Dermis blood vessel endothelial cell (primary cell): ENCODE results near the gene WASF3. TPM values are rescaled to one million over a fixed set of nuclear protein-coding genes. Genes with fewer than 3 reads are reported as not detected.

Experiments
- DNase-seq: peaks from one replicate; pipeline ENCODE4 v3.0.0; 2010
- total RNA-seq: library from RNA; depleted of rRNA; stranded (reverse); fragments of >200 nt; gene quantifications from 2 replicates; pipeline ENCODE4 v1.2.3, GENCODE V29; 2014

Gene WASF3
- total RNA-seq, 1 donor from 2014 or later: 19.4 TPM

DNA sequence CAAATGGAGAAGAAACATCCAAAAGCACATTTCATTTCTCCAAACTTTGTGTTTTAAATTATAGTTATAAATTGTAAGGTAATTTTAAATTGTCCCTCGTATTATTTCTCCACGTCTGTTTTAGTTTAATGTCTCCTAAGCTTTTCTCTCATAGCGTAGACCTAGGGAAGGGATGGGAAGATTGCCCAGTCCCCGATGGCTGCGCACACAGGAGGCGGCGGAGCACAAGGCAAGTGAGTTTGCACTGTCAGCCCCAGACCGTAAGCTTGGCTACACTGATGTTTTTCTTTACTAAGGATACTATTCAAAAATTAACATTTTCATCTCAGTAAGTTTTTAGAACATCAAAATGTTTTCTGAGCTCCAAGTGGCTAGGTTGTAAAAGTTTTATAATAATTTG lies 130.8 kb downstream of the WASF3 start:
- no peak for DNase-seq

DNA sequence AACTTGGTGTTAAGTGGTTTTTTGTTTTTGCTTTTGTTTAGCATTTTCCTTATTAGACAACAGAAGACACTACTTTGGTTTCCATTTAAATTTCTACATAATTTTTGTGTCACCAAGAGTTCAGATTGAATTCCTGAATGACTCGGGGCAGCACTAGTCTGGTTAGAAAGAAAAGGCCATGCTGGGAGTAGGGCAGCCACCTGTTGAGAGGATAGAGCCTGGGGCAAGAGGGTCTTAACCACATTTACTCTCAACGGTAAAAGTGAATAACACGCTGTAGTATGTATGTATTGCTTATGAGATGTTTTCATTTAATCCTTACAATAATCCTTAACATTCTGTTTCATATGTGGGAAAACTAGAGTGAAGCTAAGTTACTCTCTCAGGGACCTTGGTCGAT lies 131.5 kb downstream of the WASF3 start:
- DNase-seq: no peak

DNA sequence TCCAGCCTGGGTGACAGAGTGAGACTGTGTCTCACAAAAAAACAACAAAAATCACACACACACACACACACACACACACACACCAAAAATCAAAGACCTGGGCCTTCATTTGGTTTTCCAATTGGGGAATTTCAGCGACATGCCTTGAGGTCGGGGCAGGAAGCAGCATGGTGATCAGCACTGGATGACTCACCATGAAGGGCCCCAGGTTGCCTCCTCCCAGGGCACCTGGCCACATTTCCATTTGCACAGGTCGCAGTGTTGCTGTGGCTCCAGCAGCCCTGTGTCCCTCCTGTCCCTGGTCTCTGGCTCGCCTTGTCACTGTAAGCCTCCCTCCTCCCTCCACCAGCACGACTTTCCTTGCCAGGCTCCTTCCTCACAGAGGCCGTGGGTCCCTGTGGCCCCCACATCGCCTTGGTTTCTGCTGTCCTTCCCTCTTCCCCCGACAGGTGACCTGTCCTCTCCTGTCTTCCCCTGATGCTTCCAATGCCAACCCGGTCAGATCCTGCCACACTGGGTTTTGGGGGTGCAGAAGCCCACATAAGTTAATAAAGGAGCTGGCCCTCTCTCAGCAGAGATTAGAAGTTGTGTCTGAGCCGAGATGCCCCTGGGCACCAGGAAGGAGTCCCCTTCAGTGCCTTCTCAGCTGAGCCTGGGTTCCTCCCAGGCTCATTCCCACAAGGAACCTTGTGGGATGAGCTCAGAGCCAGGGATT lies 136.4 kb downstream of the WASF3 start:
- no peak for DNase-seq

DNA sequence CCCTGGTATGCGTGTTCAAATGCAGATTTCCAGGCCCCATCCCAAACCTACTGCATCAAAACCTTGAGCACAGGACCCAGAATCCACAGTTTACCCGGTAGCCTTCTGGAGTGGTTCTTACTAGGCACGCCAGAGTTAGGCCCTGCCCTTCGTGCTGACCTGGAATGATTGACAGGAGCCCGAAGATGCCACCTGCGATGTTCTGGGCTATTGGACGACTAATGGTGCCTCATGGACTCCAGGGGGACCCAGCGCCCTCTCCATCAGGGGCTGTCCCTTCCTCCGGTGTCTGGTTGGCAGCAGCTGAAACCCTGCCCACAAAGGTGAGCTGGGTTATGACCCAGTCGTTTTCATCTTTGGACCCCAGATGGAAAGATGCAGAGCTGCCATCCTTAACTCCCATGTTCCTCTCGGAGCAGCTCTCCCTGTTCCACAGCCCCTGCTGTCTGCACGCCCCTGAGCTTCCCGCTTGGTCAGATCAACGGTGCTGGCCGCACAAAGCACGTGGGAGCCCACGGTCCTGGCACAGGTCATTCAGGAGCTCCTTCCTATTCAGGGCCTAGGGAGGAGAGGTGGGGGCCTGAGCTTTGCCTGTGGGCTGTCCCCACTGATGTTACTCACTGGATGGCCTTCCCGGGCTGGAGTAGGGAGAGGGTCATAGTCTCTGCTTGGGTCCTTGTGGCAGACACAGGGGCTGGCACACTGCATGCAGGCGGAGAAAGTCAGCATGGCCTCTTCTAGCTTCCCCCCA lies 137.3 kb downstream of the WASF3 start:
- DNase-seq: no peak

DNA sequence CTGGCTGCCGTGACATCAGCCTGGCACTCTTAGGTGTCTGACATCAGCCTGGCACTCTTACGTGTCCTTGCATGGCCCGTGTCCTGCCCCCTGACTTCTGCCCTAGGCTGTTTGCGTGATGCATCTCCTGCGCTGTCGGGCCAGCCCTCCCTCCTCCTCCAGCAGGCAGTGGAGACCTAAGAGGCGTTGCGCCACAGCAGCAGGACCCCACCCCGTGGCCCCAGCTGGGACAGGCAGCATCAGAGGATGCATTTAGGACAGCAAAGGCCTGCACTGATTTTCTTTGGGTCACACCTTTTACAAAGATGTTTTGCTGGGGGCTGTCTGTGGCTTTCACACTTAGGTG lies 137.8 kb downstream of the WASF3 start:
- no peak for DNase-seq

DNA sequence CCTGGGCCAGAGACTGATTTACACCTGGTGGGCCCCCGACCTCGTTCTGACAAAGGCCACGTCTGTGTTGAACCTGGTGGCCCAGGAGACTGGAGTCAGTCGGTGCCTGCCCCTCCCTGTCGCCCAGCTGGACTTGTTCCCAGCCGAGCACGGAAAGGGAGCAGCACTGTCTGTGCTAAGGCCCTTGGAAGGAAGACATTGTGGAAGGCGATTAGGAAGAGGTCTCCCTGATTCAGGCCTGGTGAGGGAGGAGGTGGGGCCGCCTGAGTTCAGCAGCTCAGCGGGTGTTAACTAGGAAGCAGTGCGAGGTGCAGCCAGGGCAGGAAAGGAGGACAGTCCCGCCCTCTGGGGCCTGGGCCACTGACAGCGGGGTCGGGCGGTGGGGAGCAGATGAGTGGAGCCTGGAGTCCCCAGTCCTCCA lies 138.4 kb downstream of the WASF3 start:
- DNase-seq: no peak

DNA sequence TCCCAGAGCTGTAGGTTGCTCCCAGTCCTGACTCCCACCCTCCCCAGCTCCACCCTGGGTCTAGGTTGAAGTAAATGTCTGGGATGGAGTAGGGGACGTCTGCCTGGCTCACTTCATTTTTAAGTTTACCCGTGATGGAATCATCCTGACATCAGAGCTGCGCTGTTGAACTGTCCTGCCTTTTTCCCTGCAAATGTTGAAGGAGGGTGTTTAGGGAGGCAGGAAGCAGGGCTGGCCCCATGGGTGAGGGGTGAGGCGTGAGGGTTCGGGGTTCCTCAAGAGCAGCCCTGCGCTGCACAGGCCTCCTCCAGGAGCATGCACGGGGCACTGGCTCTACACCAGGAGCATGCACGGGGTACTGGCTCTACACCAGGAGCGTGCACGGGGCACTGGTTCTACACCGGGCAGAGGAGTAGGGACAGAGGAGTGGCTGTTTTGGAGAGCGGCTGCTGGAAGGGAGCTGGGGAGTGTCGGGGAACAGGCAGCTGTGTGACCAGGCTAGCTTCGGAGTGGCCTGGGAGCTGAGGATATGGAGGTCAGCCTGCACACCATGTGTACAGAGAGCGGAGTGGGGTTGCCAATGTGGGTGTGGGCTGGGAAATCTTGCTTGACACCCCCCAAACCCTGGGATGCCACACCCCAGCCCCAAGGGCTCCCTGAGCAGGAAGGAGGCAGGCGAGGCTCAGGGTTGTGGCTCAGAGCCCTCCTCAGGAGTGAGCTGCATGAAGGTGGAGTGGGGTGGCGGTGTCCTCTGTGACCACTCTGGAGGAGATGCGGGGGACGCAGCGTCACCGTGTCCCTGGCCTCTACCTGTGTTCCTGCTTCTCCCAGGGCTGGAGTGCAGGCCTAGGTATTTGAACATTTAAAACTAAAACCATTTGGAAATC lies 139.8 kb downstream of the WASF3 start:
- no peak for DNase-seq

DNA sequence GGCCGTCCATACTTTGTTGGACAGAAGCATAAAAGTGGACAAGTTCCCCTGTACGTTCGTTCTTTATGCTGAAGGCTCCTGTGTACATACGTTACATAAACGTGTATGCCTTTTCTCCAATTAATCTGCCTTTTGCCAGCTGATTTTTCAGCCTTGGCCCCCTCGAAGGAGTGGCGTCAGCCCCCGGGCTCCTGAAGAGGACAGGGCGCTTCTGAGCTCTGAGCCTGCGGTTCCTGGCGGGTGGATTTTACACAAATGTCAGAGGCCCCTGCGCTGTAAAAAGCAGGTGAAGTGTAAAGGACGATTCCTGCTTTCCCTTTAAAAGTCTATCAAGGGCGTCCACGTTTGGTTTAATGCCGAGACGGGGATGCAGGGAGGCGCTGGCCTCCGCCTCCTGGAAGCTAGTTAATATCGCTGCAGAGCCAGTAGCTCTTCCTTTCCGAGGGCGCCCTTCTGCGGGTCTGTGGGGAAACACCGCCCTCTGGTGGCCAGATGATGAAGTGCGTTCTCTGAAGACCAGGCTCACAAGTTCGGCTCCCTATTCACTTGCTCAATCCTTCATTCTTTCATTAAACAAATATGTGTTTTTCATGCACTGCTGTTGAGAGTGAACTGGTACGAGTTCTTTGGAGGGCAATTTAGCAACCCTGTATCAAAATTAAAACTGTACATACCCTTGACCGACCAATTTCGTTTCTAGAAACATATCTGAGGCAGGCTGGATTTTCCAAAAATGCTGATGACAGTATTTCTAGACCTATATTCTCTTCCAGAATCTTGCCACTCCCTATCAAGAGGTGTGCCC lies 141.1 kb downstream of the WASF3 start:
- DNase-seq: peak; percentile 91

DNA sequence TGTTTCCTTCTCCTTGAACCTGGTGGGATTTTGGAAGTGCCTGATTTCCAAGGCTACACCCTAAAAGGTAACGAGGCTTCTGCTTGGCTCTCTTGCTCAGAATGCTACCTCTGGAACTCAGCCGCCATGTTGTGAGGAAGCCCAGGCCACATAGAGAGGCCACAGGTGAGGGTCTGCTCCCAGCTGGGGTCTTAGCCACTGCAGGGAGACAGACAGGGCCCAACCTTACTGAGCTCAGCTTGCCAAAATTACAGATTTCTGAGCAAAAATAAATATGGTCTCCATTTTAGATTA lies 141.7 kb downstream of the WASF3 start:
- DNase-seq: no peak

DNA sequence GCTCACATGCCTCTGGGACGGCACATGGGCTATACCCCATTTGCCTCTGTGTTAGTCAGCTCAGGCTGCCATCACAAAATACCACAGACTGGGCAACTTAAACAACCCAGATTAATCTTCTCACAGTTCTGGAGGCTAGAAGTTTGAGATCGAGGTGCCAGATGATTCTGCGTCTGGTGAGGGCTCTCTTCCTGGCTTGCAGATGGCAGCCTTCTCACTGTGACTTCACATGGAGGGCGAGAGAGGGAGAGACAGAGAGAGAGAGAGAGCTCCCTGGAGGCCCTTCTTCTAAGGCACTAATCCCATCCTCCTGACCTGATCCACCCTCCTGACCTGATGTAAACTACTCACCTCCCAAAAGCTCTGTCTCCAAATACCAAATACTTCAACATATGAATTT lies 148.1 kb downstream of the WASF3 start:
- DNase-seq: no peak

DNA sequence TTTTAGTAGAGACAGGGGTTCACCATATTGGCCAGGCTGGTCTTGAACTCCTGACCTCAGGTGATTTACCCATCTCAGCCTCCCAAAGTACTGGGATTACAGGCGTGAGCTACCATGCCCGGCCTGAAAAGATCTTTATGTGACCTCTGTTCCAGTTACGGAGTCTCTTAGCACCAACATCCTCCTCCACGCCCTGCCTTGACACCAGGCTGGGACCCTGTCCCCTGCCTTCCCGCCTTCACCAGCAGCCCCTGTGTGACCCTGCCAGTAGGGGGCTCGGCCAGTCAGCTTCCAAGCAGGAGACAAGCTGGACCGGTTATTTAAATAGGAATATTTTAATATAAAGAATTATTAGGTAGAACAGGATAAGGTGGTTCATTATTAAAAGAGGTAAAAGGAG lies 148.9 kb downstream of the WASF3 start:
- DNase-seq: no peak

DNA sequence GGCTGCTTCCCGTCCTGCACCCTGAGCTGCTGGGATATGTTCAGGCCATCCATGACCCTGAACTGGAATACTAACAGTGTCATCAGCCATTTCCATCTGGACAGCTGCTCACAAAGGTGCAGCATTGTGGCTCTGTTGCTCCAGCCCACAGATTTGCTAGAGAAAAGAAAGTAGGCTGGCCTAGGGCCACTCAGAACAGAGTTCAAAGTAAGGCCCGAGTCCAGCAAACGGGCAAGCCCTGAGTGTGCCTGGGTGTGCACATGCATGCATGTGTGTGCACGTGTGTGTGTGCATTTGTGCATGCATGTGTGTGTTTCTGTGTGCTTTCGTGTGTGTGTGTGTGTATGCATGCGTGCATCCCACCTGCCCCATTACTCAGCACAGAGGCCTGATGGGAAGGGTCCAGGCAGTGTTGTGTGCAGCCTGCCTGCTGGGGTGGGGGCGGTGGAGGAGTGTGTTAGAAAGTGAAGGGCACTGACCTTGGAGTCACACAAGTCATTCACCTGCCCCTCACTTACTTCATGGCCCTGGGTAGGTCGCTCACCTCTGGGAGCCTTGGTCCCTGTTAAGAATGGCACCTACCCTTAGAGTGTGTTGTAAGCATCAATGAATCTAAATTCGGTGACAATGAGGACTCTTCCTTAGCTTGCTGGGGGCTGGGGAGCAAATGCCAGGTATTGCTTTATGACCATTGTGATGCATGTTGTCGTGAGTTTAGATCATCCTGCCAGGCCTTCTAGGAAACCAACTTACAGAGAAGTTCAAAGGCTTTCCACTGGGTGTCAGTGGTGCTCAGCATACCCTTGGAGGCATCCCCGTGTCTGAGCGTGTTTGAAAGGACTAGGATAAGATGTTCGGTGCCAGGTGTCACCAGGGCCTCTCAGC lies 149.9 kb downstream of the WASF3 start:
- peak; percentile 72 for DNase-seq

DNA sequence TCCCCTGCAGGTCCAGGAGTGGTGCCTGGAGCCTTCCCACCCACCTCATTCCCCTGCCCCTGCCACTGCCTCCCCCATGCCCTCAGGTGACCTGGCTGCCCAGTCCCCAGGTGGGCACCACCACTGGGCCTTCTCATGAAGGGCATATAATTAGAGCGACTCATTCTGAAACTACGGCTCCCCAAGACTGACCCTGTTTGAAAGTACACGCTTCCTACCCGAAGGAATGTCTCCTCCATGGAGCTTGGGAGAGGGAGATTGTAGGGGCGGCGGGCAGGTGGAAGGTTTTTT lies 150.5 kb downstream of the WASF3 start:
- no peak for DNase-seq

DNA sequence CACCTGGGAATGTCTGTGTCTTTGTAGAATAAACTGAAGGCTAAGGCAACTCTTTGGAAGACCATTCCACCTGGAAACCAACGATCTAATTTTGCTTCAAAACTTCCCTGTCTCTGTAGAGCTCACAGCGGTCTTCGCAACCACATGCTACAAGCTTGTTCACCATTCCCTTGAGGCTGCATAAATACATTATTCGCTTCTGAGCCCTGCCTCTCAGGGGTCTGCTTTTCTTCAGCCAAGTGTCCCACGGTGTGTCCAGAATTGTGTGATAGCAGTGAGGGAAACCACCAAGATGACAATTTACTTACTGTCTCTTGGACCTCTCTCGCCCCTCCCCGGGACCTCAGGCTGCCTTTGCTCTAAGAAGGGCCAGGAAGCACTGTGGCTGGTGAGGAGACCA lies 152.0 kb downstream of the WASF3 start:
- no peak for DNase-seq

DNA sequence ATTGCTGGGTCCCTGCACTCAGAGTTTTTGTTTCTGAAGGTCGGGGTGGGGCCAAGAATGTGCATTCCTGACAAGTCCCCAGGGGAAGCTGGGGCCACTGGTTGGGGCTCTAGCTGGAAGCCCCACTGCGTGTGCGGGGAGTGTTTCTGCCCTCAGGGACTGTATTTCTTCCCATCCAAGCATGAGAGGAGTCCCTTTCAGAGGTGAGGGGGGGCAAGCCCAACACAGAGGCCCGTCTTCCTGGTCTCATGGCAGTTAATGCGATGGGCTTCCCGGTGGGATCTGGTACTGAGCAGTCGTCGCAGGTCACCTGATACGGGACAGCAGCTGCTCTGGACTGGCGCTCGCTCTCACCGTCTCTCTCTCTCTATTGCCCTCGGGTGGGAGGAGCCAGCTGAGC lies 152.7 kb downstream of the WASF3 start:
- DNase-seq: no peak

DNA sequence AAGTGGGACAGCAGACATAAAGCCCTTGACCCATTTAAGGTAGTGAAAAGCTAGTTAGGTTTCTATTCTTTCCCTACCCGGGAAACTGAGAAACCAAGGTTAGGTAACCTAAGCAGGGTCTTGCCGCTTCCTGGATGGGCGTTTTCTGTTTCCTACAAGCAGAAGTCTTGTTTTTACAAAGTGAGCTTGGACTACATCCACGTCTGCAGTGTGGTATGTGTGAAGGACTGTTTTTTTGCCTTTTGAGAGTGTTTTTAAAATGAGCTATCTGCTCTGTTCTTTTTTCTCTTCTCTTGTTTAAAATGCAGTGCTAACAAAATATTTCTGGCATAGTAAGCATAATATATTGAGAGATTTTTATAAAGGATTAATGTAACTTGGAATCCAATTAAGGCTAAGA lies 153.7 kb downstream of the WASF3 start:
- DNase-seq: no peak

DNA sequence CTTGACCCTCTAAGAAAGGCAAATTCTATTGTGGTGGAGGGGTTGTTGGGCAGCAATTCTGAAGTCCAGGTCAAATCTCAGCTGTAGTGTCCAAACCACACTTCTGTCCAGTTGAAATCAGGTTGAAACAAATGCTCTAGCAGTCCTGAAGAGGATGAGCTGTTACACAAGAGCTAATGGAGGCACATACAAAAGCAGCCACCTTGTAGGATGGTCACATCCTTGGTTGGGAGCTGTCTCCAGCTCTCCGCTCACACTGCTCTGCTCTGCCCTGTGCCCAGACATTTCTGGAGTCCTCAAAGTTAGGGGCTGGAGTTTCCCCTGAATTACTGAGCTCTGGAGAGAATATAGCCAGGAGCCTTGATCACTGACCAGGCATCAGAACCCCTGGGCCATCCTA lies 155.9 kb downstream of the WASF3 start:
- no peak for DNase-seq

DNA sequence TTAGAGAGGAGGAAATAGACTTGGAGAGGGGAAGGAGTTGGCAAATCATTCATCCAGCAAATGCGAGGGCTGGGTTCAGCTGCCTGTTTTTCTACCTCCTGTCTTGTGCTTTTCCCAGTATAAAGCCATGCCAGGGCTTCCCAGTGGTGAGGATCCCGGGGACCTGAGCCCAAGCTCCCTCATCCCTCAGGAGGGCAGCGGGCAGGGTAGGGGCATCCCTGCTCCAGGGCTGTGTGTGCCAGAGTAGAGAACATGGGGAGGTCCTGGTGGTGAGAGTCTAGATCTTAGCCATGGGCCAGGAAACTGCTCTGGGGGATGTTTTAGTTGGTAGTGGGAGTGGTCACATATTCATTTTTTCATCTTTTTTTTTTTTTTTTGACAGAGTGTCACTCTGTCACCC lies 159.5 kb downstream of the WASF3 start:
- no peak for DNase-seq

DNA sequence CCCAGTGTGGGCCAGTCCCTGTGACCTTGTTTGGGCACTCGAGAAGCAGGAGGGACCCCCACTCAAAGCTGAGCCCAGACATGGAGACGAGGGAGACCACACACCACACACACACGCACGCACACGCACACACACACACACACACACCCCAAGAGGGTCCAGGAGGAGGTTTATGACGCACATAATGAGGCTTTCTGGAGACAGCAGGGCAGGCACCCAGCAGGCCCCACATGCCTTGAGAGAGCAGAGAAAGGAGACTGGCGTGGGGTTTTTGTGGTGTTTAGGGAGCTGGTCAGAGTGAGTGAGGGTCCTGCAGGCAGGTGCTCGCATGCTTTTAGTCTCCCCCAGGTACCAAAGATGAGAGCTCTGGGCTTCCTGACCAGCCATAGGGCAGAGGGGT lies 160.7 kb downstream of the WASF3 start:
- no peak for DNase-seq

DNA sequence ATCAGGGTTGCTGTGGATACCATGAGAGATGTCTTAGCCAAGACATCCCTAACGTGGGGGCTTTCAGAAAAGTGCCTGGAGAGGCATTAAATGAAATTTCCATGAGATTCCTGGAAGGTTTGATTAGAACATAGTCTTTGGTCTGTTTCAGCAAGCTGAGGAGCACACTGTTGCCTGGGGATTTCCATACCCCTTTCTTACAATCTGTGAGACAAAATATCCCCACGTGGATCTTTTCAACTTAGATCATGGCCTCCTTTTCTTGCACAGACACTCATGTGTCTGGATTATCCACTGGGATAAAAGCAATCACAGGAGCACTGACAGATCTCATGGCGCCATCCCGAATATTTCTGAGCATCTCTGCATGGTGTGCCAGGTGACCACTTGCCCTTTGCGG lies 161.4 kb downstream of the WASF3 start:
- no peak for DNase-seq

DNA sequence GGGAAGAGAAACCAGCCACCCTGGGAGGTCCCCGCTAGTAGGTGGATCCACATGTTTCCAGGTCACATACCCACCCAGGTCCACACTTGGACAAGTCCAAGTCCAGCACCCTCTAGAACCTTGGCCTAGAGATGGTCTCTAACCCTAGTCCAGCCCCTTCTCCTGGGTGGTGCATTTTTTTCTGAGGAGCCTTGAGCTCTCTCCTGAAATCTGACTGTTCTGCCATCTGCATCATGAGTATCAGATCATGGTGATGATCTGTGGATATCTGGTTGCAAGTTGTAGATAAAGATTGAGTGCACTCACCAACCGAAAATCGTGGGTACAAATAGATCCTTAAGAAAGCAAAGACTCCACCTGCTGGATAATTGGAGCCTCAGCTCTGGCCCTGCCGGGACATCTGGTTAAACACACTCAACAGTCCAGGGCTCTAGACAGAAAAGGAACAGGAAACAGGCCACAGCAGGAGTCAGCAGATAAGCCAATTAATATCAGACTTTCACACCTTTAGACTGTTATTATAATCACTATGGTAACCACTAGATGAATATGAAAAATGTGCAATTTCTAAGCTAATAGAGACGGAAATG lies 162.0 kb downstream of the WASF3 start:
- peak; percentile 69 for DNase-seq
